Measurements from ENCODE around the gene CACNA2D4. TPM values are rescaled to one million over a fixed set of nuclear protein-coding genes. Genes with fewer than 3 reads are reported as not detected.

The CACNA2D4 gene
- total RNA-seq, 2 experiments from 2014 or later = 2.1 to 2.7 TPM

DNA sequence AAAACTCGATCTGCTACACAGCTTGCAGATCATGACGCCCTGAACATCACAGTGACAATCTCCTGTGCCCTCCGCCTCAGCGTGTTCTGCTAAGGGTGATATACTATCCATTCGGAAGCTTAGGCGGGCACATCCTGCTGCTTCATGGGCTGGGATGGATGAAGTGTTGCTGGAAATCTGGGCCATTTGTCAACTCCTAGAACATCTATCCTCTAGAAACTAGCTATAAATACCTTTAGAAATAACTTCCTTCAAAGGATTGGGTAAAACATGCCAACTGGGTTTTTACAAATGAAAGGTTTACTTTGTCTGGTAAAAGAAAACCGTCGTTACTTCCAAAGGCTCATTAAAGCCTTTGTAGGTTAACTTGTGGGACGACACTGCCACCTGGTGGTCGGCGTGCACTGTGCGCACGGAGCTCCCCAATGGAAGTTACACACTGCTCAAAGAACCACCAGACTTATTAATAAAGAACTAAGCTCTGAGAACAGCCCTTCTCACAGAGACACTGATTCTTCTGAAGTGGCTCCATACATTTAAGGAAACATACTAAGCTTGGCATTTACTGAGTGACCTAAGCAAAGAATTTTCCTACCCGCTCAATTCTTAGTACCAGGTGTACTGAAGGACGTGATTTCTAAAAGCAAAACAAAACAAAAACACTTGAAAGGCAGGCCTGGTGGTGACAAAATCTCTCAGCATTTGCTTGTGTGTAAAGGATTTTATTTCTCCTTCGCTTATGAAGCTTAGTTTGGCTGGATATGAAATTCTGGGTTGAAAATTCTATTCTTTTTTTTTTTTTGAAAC is 21.6 kb upstream of the CACNA2D4 start:
- Mint-ChIP-seq H3K4me1 (ENCODE audit: low read depth) (no peaks in the 10 kb centered on the region), H3K27ac (no peak overlapping the region), H3K9me3 (no peaks in the 10 kb centered on the region), H3K36me3 (ENCODE audit: low read depth) (peaks cover 10% of the 10 kb centered on the region), H3K27me3 (ENCODE audit: low read depth) (no peaks in the 10 kb centered on the region), H3K4me3 (no peak overlapping the region)
- CTCF ChIA-PET = interaction anchor here (0.6 to 4.7 kb wide), 63 partner anchors 9 to 369 kb away, joined by 3 to 94 read pairs (median 4); partner anchors contain the start of genes ADIPOR2 and CACNA2D4
- intact Hi-C loops (cut with micrococcal nuclease) = loop anchor here (1.0 to 2.0 kb wide), 5 partner anchors 95 to 306 kb away; no protein-coding TSS in a partner anchor
- DNase-seq = peak; percentile 95

DNA sequence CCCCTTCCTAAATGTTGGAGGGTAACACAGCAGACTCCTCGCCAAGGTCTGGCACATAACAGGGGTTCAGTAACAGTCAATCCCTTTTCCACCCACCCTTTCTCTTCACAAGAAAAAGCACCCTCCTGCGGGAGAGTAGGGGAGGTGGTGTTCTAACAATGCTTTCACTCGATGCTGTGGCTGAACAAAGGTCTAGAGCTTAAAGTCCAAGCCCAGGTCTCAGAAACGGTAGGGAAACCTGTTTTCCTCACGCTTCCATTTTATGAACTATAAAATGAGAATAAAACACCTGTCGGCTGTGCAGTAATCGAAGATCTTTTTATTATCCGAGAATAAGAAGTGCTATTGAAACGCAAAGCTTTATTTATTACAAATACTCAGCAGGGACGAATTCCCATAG is 20.9 kb upstream of the CACNA2D4 start:
- Mint-ChIP-seq H3K36me3 (ENCODE audit: low read depth) (peaks cover 8% of the 10 kb centered on the region), H3K27ac (no peak overlapping the region)

DNA sequence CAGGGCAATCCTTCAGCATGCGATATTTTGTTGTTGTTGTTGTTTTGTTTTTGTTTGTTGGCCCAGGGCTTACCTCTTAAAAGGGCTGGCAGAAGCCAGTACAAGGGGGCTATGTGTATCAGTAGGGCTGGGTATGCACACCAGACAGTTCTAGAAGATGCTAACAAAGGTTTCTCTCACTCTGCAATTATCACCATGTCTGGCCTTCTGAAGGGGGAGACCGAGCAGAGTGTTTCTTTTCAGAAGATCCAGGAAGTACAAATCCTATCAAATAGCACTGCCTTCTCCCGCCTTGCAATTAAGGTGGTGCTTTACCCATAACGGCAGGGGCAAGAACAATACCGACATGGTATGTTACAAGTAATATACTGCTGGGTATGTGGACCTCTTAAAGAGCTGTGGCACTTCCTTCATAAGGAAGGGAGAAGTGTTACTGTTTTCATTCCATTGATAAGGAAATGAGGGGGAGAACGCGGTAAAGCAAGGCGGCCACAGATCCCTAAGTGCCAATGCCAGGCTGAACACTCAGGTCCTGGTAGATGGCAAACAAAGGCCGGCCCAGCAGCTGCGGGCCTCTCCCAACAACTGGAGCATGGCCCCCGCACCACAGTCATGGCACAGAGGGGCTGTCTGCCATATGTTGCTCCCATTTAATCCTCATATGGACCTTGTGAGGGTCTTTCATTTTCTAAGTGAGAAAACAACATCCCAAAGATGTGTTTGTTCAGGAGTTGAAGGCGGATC is 19.2 kb upstream of the CACNA2D4 start:
- Mint-ChIP-seq H3K27me3 (ENCODE audit: low read depth) (no peaks in the 10 kb centered on the region), H3K27ac (no peak overlapping the region), H3K4me1 (ENCODE audit: low read depth) (no peaks in the 10 kb centered on the region), H3K36me3 (ENCODE audit: low read depth) (peaks cover 4% of the 10 kb centered on the region), H3K4me3 (no peak overlapping the region), H3K9me3 (no peaks in the 10 kb centered on the region)
- intact Hi-C loops (cut with micrococcal nuclease) = no loop called here
- CTCF ChIA-PET = no interaction called here
- DNase-seq = no peak

More for the DNA sequence above, 20.9 kb upstream of the CACNA2D4 start:
- Mint-ChIP-seq H3K4me1 (ENCODE audit: low read depth) (no peaks in the 10 kb centered on the region), H3K4me3 (no peak overlapping the region), H3K9me3 (no peaks in the 10 kb centered on the region), H3K27me3 (ENCODE audit: low read depth) (no peaks in the 10 kb centered on the region)
- CTCF ChIA-PET = interaction anchor here (0.6 to 4.7 kb wide), 51 partner anchors 9 to 326 kb away, joined by 3 to 94 read pairs (median 5); partner anchors contain the start of gene CACNA2D4
- DNase-seq = no peak
- intact Hi-C loops (cut with micrococcal nuclease) = no loop called here

DNA sequence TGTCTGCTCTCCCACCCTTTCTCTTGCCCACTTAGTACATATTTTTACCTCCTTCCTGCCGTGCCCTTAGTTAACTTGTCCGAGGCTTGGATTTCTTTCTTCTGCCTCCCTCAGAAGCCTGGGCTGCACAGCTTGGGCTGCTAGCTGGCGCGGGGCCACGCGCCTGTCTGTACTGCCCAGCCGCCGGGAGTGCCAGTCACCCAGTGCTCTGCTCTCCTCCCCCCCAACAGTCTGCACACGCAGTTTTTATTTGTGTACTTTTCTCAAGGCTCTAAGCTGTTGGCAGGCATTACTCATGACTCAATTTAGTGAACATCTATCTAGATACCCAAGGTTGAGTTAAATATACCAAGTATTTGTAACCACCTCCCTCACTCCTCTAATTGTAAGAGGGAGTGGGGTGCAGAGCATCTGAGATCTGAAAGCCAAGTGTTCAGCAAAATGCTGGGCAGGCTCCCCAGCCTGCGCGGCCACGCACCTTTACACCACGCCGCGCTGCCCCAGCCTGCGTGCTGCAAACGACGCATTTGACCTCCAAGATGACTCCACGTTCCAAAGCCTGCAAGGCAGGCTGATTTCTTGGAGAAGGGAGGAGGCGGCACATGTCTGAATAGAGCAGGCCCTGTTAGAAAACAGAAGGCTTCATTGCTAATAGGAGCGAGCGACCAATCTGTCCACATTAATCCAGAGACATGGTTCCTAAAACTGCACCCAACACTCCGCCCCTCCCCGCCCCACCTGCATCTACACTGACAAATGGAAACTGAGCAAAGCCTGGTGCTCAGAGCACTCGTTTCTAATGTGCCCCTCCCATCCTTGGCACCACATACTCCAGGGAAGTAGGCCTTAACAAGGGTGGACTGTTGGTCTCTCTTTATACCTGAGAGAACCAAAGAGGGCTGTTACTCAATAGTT is 18.2 kb upstream of the CACNA2D4 start:
- H3K4me1 Mint-ChIP-seq (ENCODE audit: low read depth) = no peaks in the 10 kb centered on the region
- no peak overlapping the region for H3K4me3 Mint-ChIP-seq
- no peaks in the 10 kb centered on the region for H3K9me3 Mint-ChIP-seq
- no peaks in the 10 kb centered on the region for H3K27me3 Mint-ChIP-seq (ENCODE audit: low read depth)
- DNase-seq = no peak
- H3K36me3 Mint-ChIP-seq (ENCODE audit: low read depth) = peaks cover 4% of the 10 kb centered on the region
- CTCF ChIA-PET = no interaction called here
- no peak overlapping the region for H3K27ac Mint-ChIP-seq
- intact Hi-C loops (cut with micrococcal nuclease) = no loop called here

DNA sequence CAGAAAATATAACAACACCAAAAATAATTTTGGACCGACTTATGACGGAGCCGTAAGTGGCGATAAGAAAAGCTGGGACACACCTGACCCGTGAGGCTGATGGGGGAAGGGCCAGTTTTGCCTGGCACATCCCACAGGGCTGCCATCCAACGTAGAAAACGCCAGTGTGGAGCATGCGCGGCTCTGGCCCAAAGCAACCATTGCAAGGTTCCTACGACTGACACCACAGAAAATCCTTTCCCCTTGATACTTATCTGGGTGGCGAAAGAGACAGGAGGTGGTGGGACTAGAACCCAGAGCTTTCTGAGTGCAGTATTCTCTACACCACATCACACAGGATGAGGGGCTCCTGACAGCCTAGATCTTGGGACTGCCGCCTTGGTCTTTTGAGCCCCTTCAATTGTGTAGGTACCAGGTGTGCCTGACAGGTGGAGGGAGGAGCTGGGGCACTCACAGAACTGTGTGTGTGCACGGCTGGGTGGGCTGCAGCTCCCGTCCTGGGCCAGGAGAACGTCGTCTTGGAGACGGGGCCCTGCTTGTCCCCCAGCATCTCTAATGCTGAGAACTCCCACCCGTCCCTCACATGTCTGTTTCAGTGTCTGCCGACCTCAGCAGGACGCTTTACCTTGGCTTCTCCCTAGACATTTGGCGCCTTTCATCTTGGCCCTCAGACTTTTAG is 17.4 kb upstream of the CACNA2D4 start:
- intact Hi-C loops (cut with micrococcal nuclease) = no loop called here
- no peaks in the 10 kb centered on the region for H3K4me1 Mint-ChIP-seq (ENCODE audit: low read depth)
- peaks cover 2% of the 10 kb centered on the region for H3K36me3 Mint-ChIP-seq (ENCODE audit: low read depth)
- CTCF ChIA-PET = interaction anchor here (1.1 kb wide), 1 partner anchor 283 kb away, joined by 3 read pairs; no protein-coding TSS in a partner anchor
- no peak for DNase-seq
- no peaks in the 10 kb centered on the region for H3K9me3 Mint-ChIP-seq
- no peak overlapping the region for H3K27ac Mint-ChIP-seq
- H3K4me3 Mint-ChIP-seq = no peak overlapping the region
- no peaks in the 10 kb centered on the region for H3K27me3 Mint-ChIP-seq (ENCODE audit: low read depth)

DNA sequence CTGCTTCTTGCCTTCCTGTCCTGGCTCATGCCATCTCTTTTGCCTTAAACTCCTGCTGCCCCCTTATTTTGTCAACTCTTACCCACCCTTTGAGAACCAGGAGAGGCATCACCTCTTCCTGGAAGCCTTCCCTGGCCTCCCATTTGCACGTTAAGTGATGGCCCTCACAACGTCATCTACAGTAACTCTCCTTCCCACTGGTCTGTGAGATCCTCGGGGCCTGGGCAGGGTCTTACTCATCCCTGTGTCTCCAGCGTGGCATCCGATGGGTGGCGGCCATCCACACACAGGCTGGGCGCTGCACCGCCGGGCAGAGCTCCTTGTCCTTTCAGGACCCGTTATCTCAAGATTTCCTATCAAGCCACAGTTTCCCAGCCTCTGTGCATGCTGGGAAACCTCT is 16.8 kb upstream of the CACNA2D4 start:
- Mint-ChIP-seq H3K9me3 (no peaks in the 10 kb centered on the region), H3K4me1 (ENCODE audit: low read depth) (peaks cover under 1% of the 10 kb centered on the region), H3K27me3 (ENCODE audit: low read depth) (no peaks in the 10 kb centered on the region), H3K36me3 (ENCODE audit: low read depth) (no peaks in the 10 kb centered on the region), H3K4me3 (no peak overlapping the region), H3K27ac (no peak overlapping the region)
- intact Hi-C loops (cut with micrococcal nuclease) = no loop called here
- CTCF ChIA-PET = interaction anchor here (1.1 kb wide), 1 partner anchor 282 kb away, joined by 3 read pairs; no protein-coding TSS in a partner anchor
- DNase-seq = no peak

DNA sequence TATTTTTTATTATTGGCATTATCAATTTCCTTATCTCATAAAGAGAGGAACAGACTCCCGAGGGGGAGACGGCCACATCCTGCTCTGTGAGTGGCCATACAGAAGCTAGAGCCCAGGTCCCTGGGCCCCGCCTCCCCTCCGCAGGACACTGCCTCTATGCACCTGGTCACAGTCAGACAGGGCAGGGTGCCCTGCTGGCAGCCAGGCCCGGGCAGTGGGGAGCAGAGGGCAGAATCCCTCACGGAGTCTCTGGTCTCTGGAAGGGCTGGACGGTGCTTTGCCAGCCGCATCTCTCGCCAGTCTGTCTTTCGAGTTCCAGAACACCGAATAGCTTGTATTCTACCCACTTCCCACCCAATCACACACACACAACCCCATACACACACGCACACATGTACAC is 16.4 kb upstream of the CACNA2D4 start:
- intact Hi-C loops (cut with micrococcal nuclease) = no loop called here
- Mint-ChIP-seq H3K36me3 (ENCODE audit: low read depth) (no peaks in the 10 kb centered on the region), H3K27me3 (ENCODE audit: low read depth) (no peaks in the 10 kb centered on the region), H3K4me3 (no peak overlapping the region), H3K9me3 (no peaks in the 10 kb centered on the region), H3K27ac (no peak overlapping the region), H3K4me1 (ENCODE audit: low read depth) (peaks cover 3% of the 10 kb centered on the region)
- CTCF ChIA-PET = interaction anchor here (1.1 kb wide), 1 partner anchor 282 kb away, joined by 3 read pairs; no protein-coding TSS in a partner anchor
- DNase-seq = no peak

DNA sequence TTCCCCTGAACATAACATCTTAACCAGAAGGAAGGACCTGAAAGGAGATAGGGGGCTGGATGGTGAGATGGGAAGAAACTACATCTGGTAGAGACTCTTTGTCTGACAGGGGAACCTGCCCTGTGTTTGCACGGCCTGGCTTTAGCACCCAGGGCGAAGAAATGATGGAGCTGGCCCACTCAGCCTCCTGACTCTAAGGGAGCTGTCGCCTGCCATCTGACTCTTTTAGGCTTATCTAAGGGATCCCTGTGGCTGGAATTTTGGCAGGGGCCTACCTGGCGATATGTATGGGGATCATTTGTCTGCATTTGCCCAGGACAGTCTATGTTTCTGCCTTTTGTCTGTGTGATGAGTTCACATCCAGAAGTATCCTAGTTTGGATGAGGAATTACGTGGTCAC is 15.6 kb upstream of the CACNA2D4 start:
- Mint-ChIP-seq H3K36me3 (ENCODE audit: low read depth) (no peaks in the 10 kb centered on the region), H3K27me3 (ENCODE audit: low read depth) (no peaks in the 10 kb centered on the region), H3K9me3 (no peaks in the 10 kb centered on the region), H3K27ac (no peak overlapping the region), H3K4me1 (ENCODE audit: low read depth) (peaks cover 3% of the 10 kb centered on the region), H3K4me3 (no peak overlapping the region)
- intact Hi-C loops (cut with micrococcal nuclease) = no loop called here
- no peak for DNase-seq
- CTCF ChIA-PET = no interaction called here

DNA sequence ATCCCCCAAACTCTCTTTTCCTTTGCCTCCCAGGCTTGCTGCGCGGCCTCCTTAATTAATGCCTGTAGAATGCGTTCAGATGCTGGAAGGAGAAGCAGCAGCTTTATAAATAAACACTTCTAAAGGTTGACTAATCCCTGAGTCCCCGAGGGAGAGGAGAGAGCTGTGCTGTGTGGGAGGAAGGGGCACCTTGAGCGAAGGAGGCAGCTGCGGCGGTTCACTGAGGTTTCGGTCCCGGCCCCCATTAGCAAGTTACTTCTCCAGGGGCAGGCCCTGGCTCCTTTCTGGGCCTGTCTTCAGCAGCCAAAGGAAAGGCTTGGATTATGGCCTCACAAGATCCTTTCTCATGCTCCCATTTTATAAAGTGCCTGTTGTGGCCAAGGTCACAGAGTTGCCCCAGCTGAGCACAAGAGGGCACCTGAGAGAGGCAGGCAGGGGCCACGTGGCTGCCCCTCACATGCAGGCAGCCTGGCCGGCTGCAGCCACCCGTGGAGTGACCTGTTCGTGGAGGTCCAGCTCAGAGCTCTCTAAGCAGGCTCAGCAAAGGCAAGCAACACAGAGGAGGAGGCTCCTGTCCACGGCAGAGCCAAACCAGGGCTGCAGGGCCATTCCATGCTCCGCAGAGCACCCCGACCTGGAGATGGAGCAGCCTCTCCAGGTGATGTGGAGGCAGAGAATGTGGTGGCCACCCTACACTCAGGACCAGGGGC is 15.0 kb upstream of the CACNA2D4 start:
- no peaks in the 10 kb centered on the region for H3K27me3 Mint-ChIP-seq (ENCODE audit: low read depth)
- H3K36me3 Mint-ChIP-seq (ENCODE audit: low read depth) = no peaks in the 10 kb centered on the region
- H3K4me3 Mint-ChIP-seq = no peak overlapping the region
- CTCF ChIA-PET = no interaction called here
- intact Hi-C loops (cut with micrococcal nuclease) = no loop called here
- H3K27ac Mint-ChIP-seq = no peak overlapping the region
- no peaks in the 10 kb centered on the region for H3K9me3 Mint-ChIP-seq
- no peak for DNase-seq
- H3K4me1 Mint-ChIP-seq (ENCODE audit: low read depth) = peaks cover 3% of the 10 kb centered on the region

DNA sequence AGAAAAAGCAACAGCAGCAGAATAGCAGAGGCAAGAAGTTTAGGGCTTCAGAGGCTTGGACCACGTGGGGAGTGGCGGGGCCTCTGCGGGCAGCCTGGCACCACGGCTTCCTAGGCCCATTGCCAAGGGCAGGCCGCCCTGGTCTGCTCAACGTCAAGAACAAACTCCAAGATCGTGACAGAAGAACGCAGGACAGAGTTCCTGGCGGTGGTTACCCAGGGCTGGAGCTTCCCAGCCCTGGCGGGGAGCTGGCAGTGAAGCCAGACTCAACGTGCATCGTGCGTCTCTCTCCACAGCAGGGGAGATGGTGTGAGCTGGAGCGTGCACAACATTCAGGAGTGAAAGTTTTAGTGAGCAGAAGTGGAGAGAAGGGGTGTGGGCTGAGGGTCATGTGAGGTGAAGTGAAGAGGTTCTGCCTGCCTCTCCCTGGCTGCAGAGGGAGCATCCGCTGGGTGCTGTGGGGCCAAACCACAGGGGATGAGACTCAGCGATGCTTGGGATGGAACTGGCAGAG is 13.9 kb upstream of the CACNA2D4 start:
- no peak overlapping the region for H3K27ac Mint-ChIP-seq
- peaks cover 3% of the 10 kb centered on the region for H3K4me1 Mint-ChIP-seq (ENCODE audit: low read depth)
- H3K36me3 Mint-ChIP-seq (ENCODE audit: low read depth) = no peaks in the 10 kb centered on the region
- CTCF ChIA-PET = no interaction called here
- no peak for DNase-seq
- H3K9me3 Mint-ChIP-seq = no peaks in the 10 kb centered on the region
- no peaks in the 10 kb centered on the region for H3K27me3 Mint-ChIP-seq (ENCODE audit: low read depth)
- H3K4me3 Mint-ChIP-seq = no peak overlapping the region
- intact Hi-C loops (cut with micrococcal nuclease) = no loop called here

DNA sequence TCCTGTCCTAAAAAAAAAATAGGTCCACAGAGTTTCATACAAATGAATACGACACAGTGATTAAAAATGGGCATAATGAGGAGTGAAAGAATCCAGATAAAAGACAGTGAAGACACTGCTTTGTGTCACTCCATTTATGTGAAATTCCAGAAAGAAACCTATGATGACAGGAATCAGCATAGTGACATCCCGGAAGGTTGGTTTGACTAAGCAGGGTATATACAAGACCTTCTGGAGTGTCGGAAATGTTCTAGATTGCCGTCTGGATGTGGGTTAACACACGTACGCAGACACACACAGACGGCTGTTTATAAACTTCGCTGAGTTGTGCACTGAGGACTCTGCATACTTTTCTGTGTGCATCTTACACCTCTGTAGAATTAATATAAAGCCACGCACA is 13.2 kb upstream of the CACNA2D4 start:
- H3K4me3 Mint-ChIP-seq = no peak overlapping the region
- CTCF ChIA-PET = interaction anchor here (2.6 kb wide), 1 partner anchor 8 kb away, joined by 11 read pairs; no protein-coding TSS in a partner anchor
- no peak overlapping the region for H3K27ac Mint-ChIP-seq
- no peaks in the 10 kb centered on the region for H3K27me3 Mint-ChIP-seq (ENCODE audit: low read depth)
- H3K36me3 Mint-ChIP-seq (ENCODE audit: low read depth) = no peaks in the 10 kb centered on the region
- DNase-seq = no peak
- intact Hi-C loops (cut with micrococcal nuclease) = no loop called here
- H3K9me3 Mint-ChIP-seq = no peaks in the 10 kb centered on the region
- H3K4me1 Mint-ChIP-seq (ENCODE audit: low read depth) = peaks cover 3% of the 10 kb centered on the region
